IPS-18a (cell line): ENCODE data around the gene POLR3A.

Experiments used
- H3K27ac ChIP-seq: one replicate; pipeline ENCODE4 v1.5.1; 2013; ENCODE audit warnings: low read length
- H3K27me3 ChIP-seq: one replicate; pipeline ENCODE4 v1.6.1; 2013; ENCODE audit warnings: mild to moderate bottlenecking, low read length; ENCODE audit not compliant: control insufficient read depth, insufficient read depth
- H3K36me3 ChIP-seq: one replicate; pipeline ENCODE4 v1.6.1; 2013; ENCODE audit warnings: low read depth, low read length; ENCODE audit not compliant: control insufficient read depth
- H3K4me1 ChIP-seq: one replicate; pipeline ENCODE4 v1.6.1; 2013; ENCODE audit warnings: low read depth, low read length; ENCODE audit not compliant: control insufficient read depth
- H3K4me3 ChIP-seq: one replicate; pipeline ENCODE4 v1.5.1; 2013; ENCODE audit warnings: low read length
- H3K9ac ChIP-seq: one replicate; pipeline ENCODE4 v1.6.1; 2013; ENCODE audit warnings: mild to moderate bottlenecking, low read length, moderate library complexity
- H3K9me3 ChIP-seq: one replicate; pipeline ENCODE4 v1.6.1; 2013; ENCODE audit warnings: low read depth, low read length; ENCODE audit not compliant: control insufficient read depth

POLR3A gene

DNA sequence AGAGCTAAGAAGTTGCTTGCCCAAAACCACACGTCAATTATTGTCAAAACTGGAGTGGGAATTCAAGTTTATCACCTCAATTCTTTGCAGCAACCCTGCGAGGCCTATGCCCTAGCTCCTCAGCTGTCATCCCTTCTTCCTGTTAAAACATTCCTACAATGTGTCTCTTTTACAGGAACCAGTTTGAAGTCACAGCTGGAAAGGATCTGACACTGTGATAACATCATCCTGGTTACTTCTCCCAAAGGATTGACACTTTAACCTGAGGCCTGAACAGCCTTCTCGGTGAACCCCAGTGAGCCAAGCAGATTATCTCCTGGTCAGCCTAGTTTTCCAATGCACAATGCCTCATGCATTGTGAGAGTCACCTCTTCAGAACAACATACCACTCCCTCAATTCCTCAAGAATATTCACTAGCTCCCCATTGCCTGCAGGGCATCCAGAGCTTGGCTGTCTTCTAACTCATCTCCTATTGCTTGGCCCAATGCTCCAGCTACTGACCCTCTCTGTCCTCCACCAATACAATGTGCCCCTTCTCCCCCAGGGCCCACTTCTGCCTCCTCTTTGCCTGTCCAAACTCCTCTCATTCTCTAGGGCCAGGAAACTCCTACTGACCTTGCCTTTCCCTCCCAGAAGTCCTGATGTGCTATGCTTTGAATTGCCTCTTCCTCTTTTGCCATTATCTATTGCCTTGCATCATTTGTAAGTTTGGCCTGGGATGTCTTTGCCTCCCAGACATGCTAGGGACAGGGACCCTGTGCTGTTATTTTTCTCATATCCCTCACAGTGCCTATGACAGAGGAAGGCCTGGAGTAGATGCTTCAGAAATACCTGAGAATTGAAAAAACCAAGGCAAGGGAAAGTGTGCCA is 92.4 kb downstream of the POLR3A start:
- Histone ChIP-seq H3K9ac (no peak overlapping the region), H3K27me3 (no peaks in the 10 kb centered on the region), H3K27ac (no peak overlapping the region), H3K4me3 (no peak overlapping the region), H3K36me3 (no peaks in the 10 kb centered on the region), H3K9me3 (no peaks in the 10 kb centered on the region), H3K4me1 (peaks cover 8% of the 10 kb centered on the region)

DNA sequence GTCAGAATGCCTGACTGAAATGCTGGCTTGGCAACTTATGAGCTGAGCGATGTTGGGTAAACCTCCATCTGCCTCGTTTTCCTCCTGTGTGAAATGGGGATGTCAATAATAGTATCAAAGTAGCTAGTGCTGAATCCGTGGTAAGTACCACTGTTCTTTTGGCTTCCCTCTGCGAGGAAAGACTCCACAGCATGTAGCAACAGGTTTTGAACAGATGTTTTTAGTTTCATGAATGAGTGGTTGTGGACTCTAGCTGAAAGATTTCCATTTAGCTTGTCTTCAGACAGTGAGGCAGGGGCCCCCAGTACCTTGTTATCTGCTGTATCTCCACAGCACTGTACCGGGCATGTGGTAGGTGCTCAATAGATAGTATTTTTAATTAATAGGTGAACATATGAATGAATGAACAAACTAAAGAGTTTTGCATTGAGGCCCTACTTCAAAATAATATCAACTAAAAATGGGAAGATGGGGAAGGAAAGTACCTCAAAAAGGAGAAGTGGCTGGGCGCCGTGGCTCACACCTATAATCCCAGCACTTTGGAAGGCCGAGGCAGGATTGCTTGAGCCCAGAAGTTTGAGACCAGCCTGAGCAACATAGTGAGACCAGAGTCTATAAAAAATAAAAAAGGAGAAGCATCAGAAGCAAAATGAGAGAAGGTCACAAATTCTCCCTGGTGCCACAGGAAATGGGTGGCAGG is 97.1 kb downstream of the POLR3A start:
- H3K4me3 ChIP-seq = no peak overlapping the region
- H3K4me1 ChIP-seq = no peaks in the 10 kb centered on the region
- H3K36me3 ChIP-seq = no peaks in the 10 kb centered on the region
- H3K9me3 ChIP-seq = no peaks in the 10 kb centered on the region
- no peak overlapping the region for H3K9ac ChIP-seq
- peaks cover 14% of the 10 kb centered on the region for H3K27me3 ChIP-seq
- no peak overlapping the region for H3K27ac ChIP-seq

DNA sequence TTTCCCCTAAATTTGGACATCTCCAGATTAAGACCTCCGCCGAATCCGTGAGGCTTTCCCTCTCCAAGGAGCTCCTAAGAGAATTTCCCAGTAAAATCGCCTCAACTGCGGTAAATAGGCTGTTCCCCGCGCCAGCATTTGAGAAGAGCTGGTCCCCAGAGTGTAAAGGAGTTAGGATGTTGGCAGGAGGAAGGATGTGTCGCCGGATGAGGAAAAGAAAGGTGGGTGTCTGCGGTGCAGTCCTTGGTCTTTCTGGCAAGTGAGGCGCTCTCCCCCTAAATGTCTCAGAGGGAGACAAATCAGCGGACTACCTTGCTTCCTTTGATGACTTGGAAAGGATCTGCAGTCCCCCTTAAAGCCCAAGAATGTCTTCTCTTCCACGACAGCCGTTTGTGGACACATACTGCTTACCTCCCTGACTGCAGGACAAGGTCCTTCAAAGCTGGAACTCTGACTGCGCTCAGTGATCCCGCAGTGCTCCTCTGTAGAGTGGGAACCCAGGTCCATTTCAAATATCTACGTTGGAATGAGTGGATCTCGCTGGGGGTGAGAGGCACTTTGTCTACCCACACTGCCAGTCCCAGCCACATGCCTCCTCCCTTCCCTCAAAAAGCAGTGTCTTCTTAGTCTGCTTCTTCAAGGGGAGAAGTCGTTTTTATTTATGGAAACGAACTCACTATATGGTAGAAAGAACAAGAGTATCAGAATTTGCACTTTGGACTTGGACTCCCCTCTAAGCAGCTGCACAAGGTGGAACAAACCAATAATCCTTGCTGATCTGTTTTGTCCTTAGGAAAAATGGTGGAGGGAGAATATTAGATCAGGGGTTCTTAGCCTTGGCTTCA is 101.7 kb downstream of the POLR3A start:
- H3K27ac ChIP-seq = no peak overlapping the region
- no peaks in the 10 kb centered on the region for H3K9me3 ChIP-seq
- peaks cover 15% of the 10 kb centered on the region for H3K27me3 ChIP-seq
- H3K4me3 ChIP-seq = peak overlapping the region; percentile 61
- no peaks in the 10 kb centered on the region for H3K36me3 ChIP-seq
- H3K4me1 ChIP-seq = peaks cover 6% of the 10 kb centered on the region
- H3K9ac ChIP-seq = peak overlapping the region; percentile 16

GRCh38 chr10:77926566-77927401 is 102.5 kb downstream of the POLR3A start, which contains the start of gene DLG5:
Gene DLG5, minus strand, starts transcription at chr10:77926755. Its CDS starts 235 bp downstream, at chr10:77926520.
- H3K9me3 ChIP-seq = no peaks in the 10 kb centered on the region
- H3K4me3 ChIP-seq = peak within 1 kb of the TSS; percentile 74
- H3K36me3 ChIP-seq = no peaks in the 10 kb centered on the region
- H3K9ac ChIP-seq = peak within 1 kb of the TSS; percentile 59
- H3K27me3 ChIP-seq = peaks cover 15% of the 10 kb centered on the region
- H3K4me1 ChIP-seq = peaks cover 6% of the 10 kb centered on the region
- H3K27ac ChIP-seq = no peak within 1 kb of the TSS

DNA sequence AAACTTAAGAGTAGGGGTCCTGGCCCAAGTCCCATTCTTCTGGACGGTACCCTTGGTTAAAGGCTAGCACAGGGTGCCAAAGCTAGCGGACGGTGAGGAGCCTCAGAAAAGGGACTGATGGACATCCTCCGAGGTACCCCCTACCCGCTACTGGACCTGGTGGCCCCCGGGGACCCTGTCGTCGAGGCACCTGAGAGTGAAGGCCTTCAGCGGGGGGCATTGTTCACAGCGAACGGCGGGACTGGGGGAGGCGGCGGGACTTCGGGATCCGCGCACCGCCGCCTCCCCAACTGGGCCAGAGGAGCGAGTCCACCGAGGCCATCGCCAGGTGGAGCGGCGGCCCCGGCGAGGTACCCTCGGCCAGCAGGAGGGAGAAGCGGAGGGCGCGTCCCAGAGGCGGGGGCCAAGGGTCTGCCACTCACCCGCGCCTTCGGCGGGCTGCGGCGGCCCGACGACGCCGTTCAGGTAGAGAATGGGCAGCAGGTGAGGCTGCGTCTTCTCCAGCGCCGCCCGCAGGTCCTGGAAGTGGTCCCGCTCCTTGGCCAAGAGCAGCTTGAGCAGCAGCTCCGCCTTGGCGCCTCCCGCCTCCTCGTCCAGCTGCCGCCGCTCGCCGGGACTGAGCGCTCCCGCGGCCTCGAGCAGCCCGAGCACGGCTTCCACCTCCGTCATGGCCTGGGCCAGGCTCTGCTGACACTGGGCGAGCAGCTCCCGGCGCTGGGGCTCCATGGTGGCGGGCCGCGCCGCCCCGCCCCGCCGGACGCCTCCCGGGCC is 103.3 kb downstream of the POLR3A start:
- no peak overlapping the region for H3K27ac ChIP-seq
- peak overlapping the region; percentile 59 for H3K9ac ChIP-seq
- H3K27me3 ChIP-seq = peaks cover 15% of the 10 kb centered on the region

GRCh38 chr10:77925410-77925794 is 103.9 kb downstream of the POLR3A start:
- Histone ChIP-seq H3K27ac (no peak overlapping the region), H3K27me3 (peaks cover 15% of the 10 kb centered on the region), H3K36me3 (no peaks in the 10 kb centered on the region), H3K4me3 (peak overlapping the region; percentile 74), H3K9ac (peak overlapping the region; percentile 59), H3K9me3 (no peaks in the 10 kb centered on the region), H3K4me1 (peaks cover 6% of the 10 kb centered on the region)

More for the DNA sequence above, 103.3 kb downstream of the POLR3A start:
- Histone ChIP-seq H3K36me3 (no peaks in the 10 kb centered on the region), H3K4me1 (peaks cover 6% of the 10 kb centered on the region), H3K4me3 (peak overlapping the region; percentile 74), H3K9me3 (no peaks in the 10 kb centered on the region)

GRCh38 chr10:77922566-77923179 is 106.6 kb downstream of the POLR3A start:
- H3K9me3 ChIP-seq = no peaks in the 10 kb centered on the region

DNA sequence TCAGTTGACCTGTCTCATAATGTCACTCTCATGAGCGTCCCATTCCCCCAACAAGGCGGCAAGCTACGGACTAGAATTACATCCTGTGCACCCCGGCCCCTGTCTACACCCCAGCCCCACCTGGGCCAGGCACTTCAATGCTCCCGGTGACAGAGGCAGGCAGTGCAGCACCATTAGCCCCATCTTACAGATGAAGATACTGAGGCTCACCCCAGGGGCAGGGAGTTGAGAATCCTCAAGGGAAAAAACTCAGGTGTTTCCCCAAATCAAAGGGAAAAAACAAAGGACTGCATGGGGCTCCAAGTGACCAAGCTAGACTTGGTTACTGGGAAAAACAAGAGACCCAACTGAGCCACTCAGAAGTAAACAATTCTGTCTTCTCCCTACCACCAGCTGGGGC is 107.3 kb downstream of the POLR3A start:
- no peaks in the 10 kb centered on the region for H3K27me3 ChIP-seq
- H3K9ac ChIP-seq = no peak overlapping the region
- H3K4me1 ChIP-seq = peaks cover 6% of the 10 kb centered on the region
- H3K4me3 ChIP-seq = no peak overlapping the region
- H3K27ac ChIP-seq = no peak overlapping the region
- no peaks in the 10 kb centered on the region for H3K36me3 ChIP-seq
- H3K9me3 ChIP-seq = no peaks in the 10 kb centered on the region

More at GRCh38 chr10:77922566-77923179, 106.6 kb downstream of the POLR3A start:
- Histone ChIP-seq H3K27ac (no peak overlapping the region), H3K4me3 (no peak overlapping the region), H3K27me3 (peaks cover 6% of the 10 kb centered on the region), H3K4me1 (peaks cover 6% of the 10 kb centered on the region), H3K36me3 (no peaks in the 10 kb centered on the region), H3K9ac (no peak overlapping the region)

- peaks cover 6% of the 10 kb centered on the region for H3K4me1 ChIP-seq
- H3K4me3 ChIP-seq = no peak overlapping the region
- H3K27me3 ChIP-seq = no peaks in the 10 kb centered on the region
- no peak overlapping the region for H3K27ac ChIP-seq
- no peak overlapping the region for H3K9ac ChIP-seq
- no peaks in the 10 kb centered on the region for H3K9me3 ChIP-seq
- H3K36me3 ChIP-seq = no peaks in the 10 kb centered on the region
These were observed 107.9 kb downstream of the POLR3A start for GRCh38 chr10:77921395-77921794.

- Histone ChIP-seq H3K27me3 (no peaks in the 10 kb centered on the region), H3K9me3 (no peaks in the 10 kb centered on the region), H3K4me1 (peaks cover 3% of the 10 kb centered on the region), H3K4me3 (no peak overlapping the region), H3K27ac (no peak overlapping the region), H3K9ac (no peak overlapping the region), H3K36me3 (no peaks in the 10 kb centered on the region)
These were observed 108.8 kb downstream of the POLR3A start for GRCh38 chr10:77920495-77920894.
